DND-41 (cell line): ENCODE measurements around the gene SIGLEC8.

Experiments used
- ATAC-seq: fragments of 200-7000 bp; cut with Tn5 transposase; 3 replicates; pipeline ENCODE4 v1.9.1; 2021; ENCODE audit warnings: low read depth; ENCODE audit not compliant: insufficient read depth
- DNase-seq: peaks from one replicate; pipeline ENCODE4 v3.0.0-alpha.2; 2020
- H2AFZ ChIP-seq: 2 replicates; pipeline ENCODE4 v1.6.0; 2012; ENCODE audit warnings: low read depth, low read length
- H3K27ac ChIP-seq: 2 replicates; pipeline ENCODE4 v1.5.1; 2012; ENCODE audit warnings: low read length, inconsistent platforms
- H3K27me3 ChIP-seq: fragments of 200-600 bp; sonication (generic); 2 replicates; pipeline ENCODE4 v1.6.0; 2012; ENCODE audit warnings: low read length, mild to moderate bottlenecking, inconsistent platforms; ENCODE audit not compliant: insufficient read depth, poor library complexity
- H3K36me3 ChIP-seq: 2 replicates; pipeline ENCODE4 v1.5.1; 2012; ENCODE audit warnings: low read length, inconsistent platforms; ENCODE audit not compliant: insufficient read depth
- H3K4me1 ChIP-seq: 2 replicates; pipeline ENCODE4 v1.5.1; 2012; ENCODE audit warnings: mild to moderate bottlenecking, low read length; ENCODE audit not compliant: insufficient read depth
- H3K4me2 ChIP-seq: 2 replicates; pipeline ENCODE4 v1.6.0; 2012; ENCODE audit warnings: mild to moderate bottlenecking, moderate library complexity, low read length, inconsistent platforms; ENCODE audit not compliant: insufficient read depth
- H3K4me3 ChIP-seq, 2 experiments: fragments of 200-600 bp in 1 of 2; shearing (Covaris generic) in 1 of 2; 2 replicates each; pipeline ENCODE4 v1.5.1; 2012 to 2016; ENCODE audit warnings: inconsistent platforms in 2 of 2, low read length in 2 of 2, mild to moderate bottlenecking in 2 of 2, low read depth in 1 of 2, moderate library complexity in 1 of 2
- H3K79me2 ChIP-seq: 2 replicates; pipeline ENCODE4 v1.6.0; 2012; ENCODE audit warnings: low read length, inconsistent platforms; ENCODE audit not compliant: insufficient read depth
- H3K9ac ChIP-seq: 2 replicates; pipeline ENCODE4 v1.6.0; 2012; ENCODE audit warnings: low read depth, mild to moderate bottlenecking, inconsistent platforms, low read length, moderate library complexity
- H3K9me3 ChIP-seq: 2 replicates; pipeline ENCODE4 v1.5.1; 2012; ENCODE audit warnings: low read length, moderate library complexity, mild to moderate bottlenecking, inconsistent platforms; ENCODE audit not compliant: insufficient read depth, severe bottlenecking
- H4K20me1 ChIP-seq: 2 replicates; pipeline ENCODE4 v1.6.0; 2012; ENCODE audit warnings: low read length; ENCODE audit not compliant: insufficient read depth
- EZH2 ChIP-seq: IDR thresholded peaks from 3 replicates; pipeline ENCODE4 v1.6.1; 2012; ENCODE audit warnings: borderline replicate concordance, low read depth, mild to moderate bottlenecking, moderate library complexity, low read length, inconsistent platforms; ENCODE audit not compliant: severe bottlenecking
- TF ChIP-seq, protein P1 (sequence below): IDR thresholded peaks from 2 replicates; pipeline ENCODE4 v1.5.1; 2012; ENCODE audit warnings: borderline replicate concordance, low read length, moderate library complexity, mild to moderate bottlenecking; ENCODE audit not compliant: poor library complexity, severe bottlenecking; ENCODE audit errors: extremely low read depth

SIGLEC8 gene

DNA sequence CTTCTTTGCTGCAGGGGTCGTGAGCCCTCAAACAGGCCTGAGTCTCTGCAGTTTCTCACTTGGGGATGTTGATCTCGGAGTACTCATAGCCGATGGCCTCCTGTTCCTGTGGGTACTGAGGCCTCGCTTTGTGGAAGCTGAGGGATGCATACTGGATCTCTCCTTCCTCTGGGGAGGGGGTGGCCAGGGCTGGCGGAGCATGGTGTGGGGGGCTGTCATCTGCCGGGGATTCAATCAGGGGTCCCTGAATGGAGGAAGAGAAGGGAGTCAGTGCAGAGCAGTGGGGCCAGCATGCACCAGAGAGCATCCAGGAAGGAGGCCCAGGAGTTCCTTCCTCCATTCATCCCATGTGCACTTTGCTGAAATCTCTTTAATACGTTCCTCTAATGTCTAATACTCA, 33.3 kb upstream of the SIGLEC8 start:
- TF ChIP-seq, protein P1, sequence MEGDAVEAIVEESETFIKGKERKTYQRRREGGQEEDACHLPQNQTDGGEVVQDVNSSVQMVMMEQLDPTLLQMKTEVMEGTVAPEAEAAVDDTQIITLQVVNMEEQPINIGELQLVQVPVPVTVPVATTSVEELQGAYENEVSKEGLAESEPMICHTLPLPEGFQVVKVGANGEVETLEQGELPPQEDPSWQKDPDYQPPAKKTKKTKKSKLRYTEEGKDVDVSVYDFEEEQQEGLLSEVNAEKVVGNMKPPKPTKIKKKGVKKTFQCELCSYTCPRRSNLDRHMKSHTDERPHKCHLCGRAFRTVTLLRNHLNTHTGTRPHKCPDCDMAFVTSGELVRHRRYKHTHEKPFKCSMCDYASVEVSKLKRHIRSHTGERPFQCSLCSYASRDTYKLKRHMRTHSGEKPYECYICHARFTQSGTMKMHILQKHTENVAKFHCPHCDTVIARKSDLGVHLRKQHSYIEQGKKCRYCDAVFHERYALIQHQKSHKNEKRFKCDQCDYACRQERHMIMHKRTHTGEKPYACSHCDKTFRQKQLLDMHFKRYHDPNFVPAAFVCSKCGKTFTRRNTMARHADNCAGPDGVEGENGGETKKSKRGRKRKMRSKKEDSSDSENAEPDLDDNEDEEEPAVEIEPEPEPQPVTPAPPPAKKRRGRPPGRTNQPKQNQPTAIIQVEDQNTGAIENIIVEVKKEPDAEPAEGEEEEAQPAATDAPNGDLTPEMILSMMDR, result no peak
- no peak for TF ChIP-seq EZH2
- Histone ChIP-seq H3K9ac (no peak overlapping the region), H4K20me1 (no peaks in the 10 kb centered on the region), H3K27me3 (peaks cover 4% of the 10 kb centered on the region), H3K4me3 (no peak overlapping the region), H3K79me2 (no peaks in the 10 kb centered on the region), H2AFZ (no peak overlapping the region), H3K4me2 (no peak overlapping the region), H3K4me1 (no peaks in the 10 kb centered on the region), H3K9me3 (no peaks in the 10 kb centered on the region), H3K27ac (no peak overlapping the region), H3K36me3 (no peaks in the 10 kb centered on the region)
- ATAC-seq (no peak), DNase-seq (no peak)

DNA sequence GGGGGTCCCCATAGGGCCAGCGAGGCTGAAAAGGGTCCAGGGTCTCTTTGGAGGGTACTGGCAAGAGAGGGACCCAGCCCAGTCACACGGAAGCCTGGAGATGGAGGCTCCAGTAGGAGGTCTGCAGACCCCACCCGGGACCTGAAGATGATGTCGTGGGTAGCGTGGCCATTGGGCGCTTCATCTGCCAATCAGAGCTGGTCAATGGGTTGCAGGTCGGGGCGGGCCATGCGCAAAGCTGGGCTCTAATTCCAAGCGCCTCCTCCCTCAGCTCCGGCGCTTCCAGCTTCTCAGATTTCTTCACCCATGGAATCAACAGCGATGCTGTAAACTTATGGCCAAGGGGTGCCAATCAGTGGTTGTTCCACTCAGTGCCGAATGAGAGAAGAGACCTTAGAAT, 32.4 kb upstream of the SIGLEC8 start:
- DNase-seq, result no peak
- ATAC-seq, result no peak
- H4K20me1 ChIP-seq, result no peaks in the 10 kb centered on the region
- no peaks in the 10 kb centered on the region for H3K4me1 ChIP-seq
- H3K9me3 ChIP-seq, result no peaks in the 10 kb centered on the region
- H3K27ac ChIP-seq, result no peak overlapping the region
- no peaks in the 10 kb centered on the region for H3K36me3 ChIP-seq
- H3K27me3 ChIP-seq, result peaks cover 4% of the 10 kb centered on the region
- H3K4me2 ChIP-seq, result no peak overlapping the region
- H3K79me2 ChIP-seq, result no peaks in the 10 kb centered on the region
- TF ChIP-seq, protein P1, result no peak
- TF ChIP-seq EZH2, result no peak
- no peak overlapping the region for H3K9ac ChIP-seq
- no peak overlapping the region for H3K4me3 ChIP-seq
- H2AFZ ChIP-seq, result no peak overlapping the region

DNA sequence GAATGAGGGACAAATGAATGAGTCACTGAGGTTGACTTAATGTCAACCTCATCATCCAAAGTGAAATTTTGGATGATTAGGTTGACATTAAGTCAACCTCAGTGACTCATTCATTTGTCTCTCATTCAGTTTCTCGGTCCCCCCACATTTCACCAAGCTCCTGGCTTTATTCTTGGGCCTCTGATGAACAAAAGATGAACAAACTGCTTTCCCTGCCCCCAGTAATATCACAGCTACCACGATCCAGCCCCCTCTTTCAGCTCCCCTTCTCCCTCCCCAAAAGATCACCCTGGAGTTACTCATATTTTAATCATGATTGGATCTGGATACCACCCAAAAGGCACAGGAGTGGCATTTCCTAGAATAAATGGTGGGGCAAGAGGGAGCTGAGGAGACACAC, 30.9 kb upstream of the SIGLEC8 start:
- Histone ChIP-seq H3K79me2 (no peaks in the 10 kb centered on the region), H2AFZ (no peak overlapping the region), H3K4me3 (no peak overlapping the region), H4K20me1 (no peaks in the 10 kb centered on the region), H3K27me3 (peaks cover 4% of the 10 kb centered on the region), H3K4me1 (no peaks in the 10 kb centered on the region), H3K9me3 (no peaks in the 10 kb centered on the region), H3K27ac (no peak overlapping the region), H3K9ac (no peak overlapping the region), H3K4me2 (no peak overlapping the region), H3K36me3 (no peaks in the 10 kb centered on the region)
- no peak for DNase-seq
- no peak for ATAC-seq
- TF ChIP-seq EZH2, result no peak
- TF ChIP-seq, protein P1, result no peak

DNA sequence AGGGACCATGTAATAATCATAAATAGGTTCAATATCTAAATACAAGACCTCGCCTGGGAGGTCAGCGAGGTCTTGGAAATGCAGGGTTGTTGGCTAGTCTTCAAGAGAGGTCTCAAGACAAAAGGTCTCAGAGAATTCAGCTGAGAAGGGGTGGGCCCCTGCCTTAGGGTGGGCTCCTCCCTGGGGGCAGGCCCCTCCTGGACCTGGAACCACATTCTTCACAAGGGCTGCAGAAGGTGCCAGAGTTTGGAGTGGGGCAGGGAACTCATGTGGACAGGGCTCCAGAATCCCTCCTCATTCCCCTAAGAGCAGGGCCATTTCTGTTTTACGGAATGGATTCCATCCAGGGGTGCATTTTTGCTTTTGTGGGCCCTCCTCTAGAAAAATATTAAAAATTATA, 30.2 kb upstream of the SIGLEC8 start:
- Histone ChIP-seq H3K27me3 (peaks cover 4% of the 10 kb centered on the region), H3K9ac (no peak overlapping the region), H3K79me2 (no peaks in the 10 kb centered on the region), H2AFZ (no peak overlapping the region), H3K36me3 (no peaks in the 10 kb centered on the region), H3K4me3 (no peak overlapping the region), H3K9me3 (no peaks in the 10 kb centered on the region), H3K27ac (no peak overlapping the region), H3K4me1 (no peaks in the 10 kb centered on the region), H4K20me1 (no peaks in the 10 kb centered on the region), H3K4me2 (no peak overlapping the region)
- DNase-seq (no peak), ATAC-seq (no peak)
- TF ChIP-seq, protein P1, result no peak
- no peak for TF ChIP-seq EZH2
